H1 (cell line): ENCODE results near the gene CNGB1. TPM values are rescaled to one million over a fixed set of nuclear protein-coding genes. Genes with fewer than 3 reads are reported as not detected.

ENCODE experiments used
- CHD1 ChIP-seq: IDR thresholded peaks from 2 replicates; pipeline ENCODE4 v1.6.1; 2012; ENCODE audit warnings: low read depth, low read length, improper control_type of control experiment
- EP300 ChIP-seq, 2 experiments: IDR thresholded peaks; 1 replicate in 1 of 2; 2 replicates in 1 of 2; pipeline ENCODE4 v1.6.1; 2011 to 2012; ENCODE audit warnings: low read depth in 2 of 2, low read length in 2 of 2, mild to moderate bottlenecking in 2 of 2, borderline replicate concordance in 1 of 2, inconsistent platforms in 1 of 2, moderate library complexity in 1 of 2
- RXRA ChIP-seq: IDR thresholded peaks from 2 replicates; pipeline ENCODE4 v1.6.1; 2011; ENCODE audit warnings: low read depth, mild to moderate bottlenecking, low read length, moderate library complexity; ENCODE audit not compliant: insufficient read depth
- TCF12 ChIP-seq: IDR thresholded peaks from 2 replicates; pipeline ENCODE4 v1.6.1; 2011; ENCODE audit warnings: low read depth, mild to moderate bottlenecking, low read length
- polyA plus RNA-seq, 7 experiments: library from polyadenylated mRNA; depleted of rRNA in 3 of 7; stranded (reverse) in 5 of 7; unstranded in 2 of 7; fragments of >200 nt in 5 of 7; fragments of 200-250 nt in 2 of 7; gene quantifications; 1 replicate in 5 of 7; 2 replicates in 1 of 7; 4 replicates in 1 of 7; pipeline versions ENCODE4 v1.2.1 to v1.2.3, GENCODE V29; 2011 to 2013; ENCODE audit warnings: missing spikeins in 2 of 7, mixed read lengths in 2 of 7
- total RNA-seq: library from RNA; stranded (reverse); fragmentation: NEBNext Ultra II Directional; extraction: Animal tissue kit (Norgen Biotek cat#: 25700); gene quantifications from 2 replicates; pipeline ENCODE4 v1.2.1, GENCODE V29; 2021

The CNGB1 gene
- total and polyA plus RNA-seq, 2 of the 8 experiments (the other 6 are each of a cell fraction or from before 2014, with no cell fraction given), result not detected

DNA sequence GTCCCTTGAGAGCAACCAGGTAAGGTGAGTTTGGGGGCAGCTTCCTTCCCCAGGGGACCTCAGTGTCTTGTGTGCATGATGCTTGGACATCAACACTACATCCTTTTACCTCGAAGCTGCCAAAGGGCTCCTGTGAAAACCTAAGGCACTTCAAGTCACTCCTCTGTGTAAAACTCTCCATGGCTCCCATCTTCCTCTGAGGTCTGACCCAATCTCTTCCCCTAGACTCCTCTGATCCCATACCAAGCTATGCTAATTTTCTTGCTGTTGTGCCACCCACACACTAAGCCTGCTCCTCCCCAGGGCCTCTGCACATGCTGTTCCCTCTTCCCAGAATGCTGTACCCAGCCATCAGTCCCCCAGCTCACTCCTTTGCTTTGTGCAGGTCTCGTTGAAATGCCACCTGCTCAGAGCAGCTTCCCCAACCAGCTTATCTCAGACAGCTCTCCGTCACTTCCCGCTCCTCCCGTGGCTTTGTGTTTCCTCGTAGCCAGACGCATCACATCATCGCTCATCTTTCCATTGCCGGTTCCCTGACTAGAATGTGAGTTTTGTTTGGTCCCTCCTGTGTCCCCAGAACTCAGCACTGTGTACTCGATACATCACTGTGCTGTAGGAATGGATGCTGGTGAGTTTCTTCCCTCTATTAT is 78.4 kb downstream of the CNGB1 start (continued):
- TF ChIP-seq RXRA (no peak), EP300 (IDR thresholded peaks at IDR 0.05; ENCODE audit: borderline replicate concordance in 1 of 2, low read depth in 2 of 2, low read length in 2 of 2) (no peak), TCF12 (no peak), CHD1 (no peak)
